Measurements from ENCODE around the gene DOCK10.
"Not testable (repeated sequence)": the region's sequence is repeated elsewhere in the genome, so short reads cannot be mapped to it uniquely, and the experiment has no call there.

The DOCK10 gene

GRCh38 chr2:225069477-225069876 lies 27.2 kb upstream of the DOCK10 start:
- no peak for TF ChIP-seq JUND (IDR thresholded peaks at IDR 0.05; ENCODE audit: low read depth)
- no peak for DNase-seq (ENCODE audit: low read depth in 1 of 2, low spot score in 1 of 2)
- in situ Hi-C loops (cut with HindIII; ENCODE audit: low pct_unique_long_range_greater_than_20kb, low sequenced_read_pairs): no loop called here

DNA sequence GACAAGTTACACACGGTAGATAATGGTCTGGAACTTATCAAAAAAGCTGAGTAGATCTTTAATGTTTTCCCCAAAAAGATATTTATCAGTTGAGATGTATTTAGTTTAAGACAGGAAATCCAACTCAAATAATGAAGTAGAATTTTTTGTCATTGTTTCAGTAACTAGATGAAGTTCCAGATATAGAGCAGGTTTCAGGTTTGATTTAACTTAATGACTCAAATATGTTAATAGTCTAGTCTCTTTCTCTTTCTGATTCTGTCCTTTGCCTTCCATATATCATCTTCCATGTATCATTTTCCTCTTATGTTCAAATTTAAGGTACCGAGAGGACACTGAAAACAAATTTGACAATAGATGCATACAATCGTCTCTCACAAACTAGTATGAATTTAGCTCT lies 23.6 kb upstream of the DOCK10 start:
- no peak for DNase-seq (ENCODE audit: low read depth in 1 of 2, low spot score in 1 of 2)
- no peak for TF ChIP-seq JUND (IDR thresholded peaks at IDR 0.05; ENCODE audit: low read depth)
- in situ Hi-C loops (cut with HindIII; ENCODE audit: low pct_unique_long_range_greater_than_20kb, low sequenced_read_pairs): no loop called here

- in situ Hi-C loops (cut with HindIII; ENCODE audit: low pct_unique_long_range_greater_than_20kb, low sequenced_read_pairs): no loop called here
- no peak for TF ChIP-seq JUND (IDR thresholded peaks at IDR 0.05; ENCODE audit: low read depth)
- DNase-seq (ENCODE audit: low read depth in 1 of 2, low spot score in 1 of 2): no peak
These were observed 22.7 kb upstream of the DOCK10 start for GRCh38 chr2:225064928-225065327.

DNA sequence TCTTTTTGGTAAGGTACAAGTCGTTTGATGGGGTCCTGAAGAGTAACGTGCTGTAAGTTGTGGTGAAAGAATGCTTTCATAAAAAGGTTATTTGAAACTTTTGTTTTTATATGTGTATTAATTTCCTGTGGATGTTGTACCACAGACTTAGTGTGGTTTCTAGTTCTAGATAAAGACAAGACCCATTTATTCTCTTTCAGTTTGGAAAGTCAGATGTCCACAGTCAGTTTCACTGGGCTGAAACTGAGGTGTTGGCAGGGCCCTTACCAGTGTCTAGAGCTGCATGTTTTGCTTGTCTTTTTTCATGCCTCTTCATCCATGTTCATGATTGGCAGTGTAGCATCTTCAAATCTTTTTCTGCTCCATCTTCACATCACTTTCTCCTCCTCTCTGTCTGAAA lies 22.1 kb upstream of the DOCK10 start:
- no peak for DNase-seq (ENCODE audit: low read depth in 1 of 2, low spot score in 1 of 2)
- no peak for TF ChIP-seq JUND (IDR thresholded peaks at IDR 0.05; ENCODE audit: low read depth)

DNA sequence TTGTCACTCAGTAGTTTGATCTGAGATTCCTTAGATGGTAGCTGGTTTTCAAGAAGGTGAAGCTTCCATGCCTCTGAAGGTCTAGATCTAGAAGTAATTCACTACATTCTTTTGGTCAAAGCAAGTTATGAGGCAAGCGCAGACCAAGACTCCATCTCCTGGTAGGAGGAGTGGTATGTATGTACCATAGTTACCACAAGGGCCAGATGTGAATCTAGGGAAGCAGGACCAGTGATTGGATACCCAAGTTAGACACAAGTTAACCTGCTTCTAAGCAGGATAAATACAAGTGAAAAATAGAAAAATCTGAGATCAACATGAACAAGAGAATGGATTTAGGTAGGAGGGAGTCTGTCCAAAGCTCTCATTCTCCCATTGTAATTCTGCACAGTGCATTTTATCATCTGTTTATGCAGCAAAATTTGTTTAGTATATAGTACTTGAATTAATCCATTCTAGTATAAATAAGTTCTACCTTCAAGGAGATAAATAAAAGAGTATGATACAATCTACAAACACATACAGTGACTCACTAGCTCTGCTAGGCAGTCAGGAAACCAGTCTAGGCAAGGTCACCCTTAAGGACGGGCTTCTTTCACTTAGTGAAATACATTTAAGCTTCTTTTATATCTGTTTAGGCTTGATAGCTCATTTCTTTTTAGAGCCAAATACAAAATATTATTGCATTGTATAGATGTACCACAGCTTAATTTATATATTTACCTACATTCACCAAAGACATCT lies 14.2 kb upstream of the DOCK10 start:
- TF ChIP-seq JUND (IDR thresholded peaks at IDR 0.05; ENCODE audit: low read depth): peak; percentile 45; the same call in 1 of the 2 replicates
- DNase-seq (ENCODE audit: low read depth in 1 of 2, low spot score in 1 of 2): peak; percentile 40 to 55
- in situ Hi-C loops (cut with HindIII; ENCODE audit: low pct_unique_long_range_greater_than_20kb, low sequenced_read_pairs): no loop called here

More for the DNA sequence above, 22.1 kb upstream of the DOCK10 start:
- in situ Hi-C loops (cut with HindIII; ENCODE audit: low pct_unique_long_range_greater_than_20kb, low sequenced_read_pairs): no loop called here

- no peak for TF ChIP-seq JUND (IDR thresholded peaks at IDR 0.05; ENCODE audit: low read depth)
- no peak for DNase-seq (ENCODE audit: low read depth in 1 of 2, low spot score in 1 of 2)
- in situ Hi-C loops (cut with HindIII; ENCODE audit: low pct_unique_long_range_greater_than_20kb, low sequenced_read_pairs): no loop called here
These were observed 13.4 kb upstream of the DOCK10 start for GRCh38 chr2:225055714-225056113.

- no peak for TF ChIP-seq JUND (IDR thresholded peaks at IDR 0.05; ENCODE audit: low read depth)
- in situ Hi-C loops (cut with HindIII; ENCODE audit: low pct_unique_long_range_greater_than_20kb, low sequenced_read_pairs): no loop called here
- no peak for DNase-seq (ENCODE audit: low read depth in 1 of 2, low spot score in 1 of 2)
These were observed 10.4 kb upstream of the DOCK10 start for GRCh38 chr2:225052703-225053102.

- DNase-seq (ENCODE audit: low read depth in 1 of 2, low spot score in 1 of 2); in situ Hi-C loops (cut with HindIII; ENCODE audit: low pct_unique_long_range_greater_than_20kb, low sequenced_read_pairs): not testable (repeated sequence)
These were observed 5.2 kb upstream of the DOCK10 start for GRCh38 chr2:225047502-225047901.

DNA sequence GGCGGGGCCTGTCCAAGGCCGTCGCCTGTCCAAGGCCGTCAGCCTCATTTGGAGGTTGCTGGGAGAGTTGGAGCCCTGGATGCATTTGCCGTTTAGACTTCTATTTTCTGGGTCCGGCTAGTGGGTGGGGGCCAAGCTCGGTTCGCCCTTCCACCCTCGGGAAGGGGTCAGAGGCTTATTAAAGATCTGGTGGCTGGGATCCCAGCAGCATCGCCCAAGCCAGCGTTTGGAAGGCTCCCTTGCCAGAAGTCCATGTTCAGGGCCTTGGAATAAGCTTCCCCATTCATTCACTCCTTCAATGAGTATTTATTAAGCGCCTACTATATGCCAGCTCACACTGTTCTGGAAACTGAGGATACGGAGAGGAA lies 516 bp upstream of the DOCK10 start:
- DNase-seq (ENCODE audit: low read depth in 1 of 2, low spot score in 1 of 2): no peak
- in situ Hi-C loops (cut with HindIII; ENCODE audit: low pct_unique_long_range_greater_than_20kb, low sequenced_read_pairs): no loop called here
- TF ChIP-seq JUND (IDR thresholded peaks at IDR 0.05; ENCODE audit: low read depth): no peak

- in situ Hi-C loops (cut with HindIII; ENCODE audit: low pct_unique_long_range_greater_than_20kb, low sequenced_read_pairs): no loop called here
- DNase-seq (ENCODE audit: low read depth in 1 of 2, low spot score in 1 of 2): peak in 1 of 2 experiments; percentile 13
- no peak for TF ChIP-seq JUND (IDR thresholded peaks at IDR 0.05; ENCODE audit: low read depth)
These were observed 939 bp downstream of the DOCK10 start for GRCh38 chr2:225041207-225041850.

GRCh38 chr2:225040856-225041206 lies 1.4 kb downstream of the DOCK10 start:
- TF ChIP-seq JUND (IDR thresholded peaks at IDR 0.05; ENCODE audit: low read depth): no peak
- in situ Hi-C loops (cut with HindIII; ENCODE audit: low pct_unique_long_range_greater_than_20kb, low sequenced_read_pairs): no loop called here
- no peak for DNase-seq (ENCODE audit: low read depth in 1 of 2, low spot score in 1 of 2)

DNA sequence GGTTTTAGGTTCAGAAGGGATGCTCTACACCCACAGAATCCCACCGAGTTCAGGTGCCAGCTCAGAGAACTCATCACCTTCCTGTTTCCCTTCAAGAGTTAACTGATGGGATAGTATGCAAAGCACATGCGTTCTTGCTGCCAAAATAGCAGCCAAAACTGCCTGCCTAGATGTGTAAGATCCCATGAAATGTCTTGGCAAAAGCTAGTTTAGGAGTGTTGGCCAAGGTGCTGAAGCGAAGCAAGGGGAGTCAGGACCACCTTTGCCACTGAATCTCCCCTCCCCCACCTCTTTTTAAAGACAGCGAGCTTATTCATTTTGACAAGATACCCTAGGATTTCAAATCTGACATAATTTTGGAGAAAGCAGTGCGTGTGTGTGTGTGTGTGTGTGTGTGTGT lies 2.1 kb downstream of the DOCK10 start:
- in situ Hi-C loops (cut with HindIII; ENCODE audit: low pct_unique_long_range_greater_than_20kb, low sequenced_read_pairs): no loop called here
- TF ChIP-seq JUND (IDR thresholded peaks at IDR 0.05; ENCODE audit: low read depth): no peak
- no peak for DNase-seq (ENCODE audit: low read depth in 1 of 2, low spot score in 1 of 2)

GRCh38 chr2:225038231-225038523 lies 4.1 kb downstream of the DOCK10 start:
- no peak for TF ChIP-seq JUND (IDR thresholded peaks at IDR 0.05; ENCODE audit: low read depth)
- DNase-seq (ENCODE audit: low read depth in 1 of 2, low spot score in 1 of 2): no peak
- in situ Hi-C loops (cut with HindIII; ENCODE audit: low pct_unique_long_range_greater_than_20kb, low sequenced_read_pairs): no loop called here

All from T47D (cell line).